Rectal smooth muscle tissue (tissue), 1 donor: Measurements from ENCODE around the gene ANKRD11.

Experiments used
- H3K27ac ChIP-seq: one replicate; pipeline ENCODE4 v1.7.0; 2013; ENCODE audit warnings: low read depth, low read length, inconsistent platforms
- H3K27me3 ChIP-seq: one replicate; pipeline ENCODE4 v1.7.0; 2013; ENCODE audit warnings: low read length; ENCODE audit not compliant: control insufficient read depth, insufficient read depth
- H3K36me3 ChIP-seq: one replicate; pipeline ENCODE4 v1.7.0; 2013; ENCODE audit warnings: low read length; ENCODE audit not compliant: control insufficient read depth, insufficient read depth
- H3K4me1 ChIP-seq: one replicate; pipeline ENCODE4 v1.7.0; 2013; ENCODE audit warnings: low read length; ENCODE audit not compliant: control insufficient read depth, insufficient read depth
- H3K4me3 ChIP-seq: one replicate; pipeline ENCODE4 v1.7.0; 2013; ENCODE audit warnings: low read length
- H3K9ac ChIP-seq: one replicate; pipeline ENCODE4 v1.7.0; 2013; ENCODE audit warnings: low read length

The ANKRD11 gene

DNA sequence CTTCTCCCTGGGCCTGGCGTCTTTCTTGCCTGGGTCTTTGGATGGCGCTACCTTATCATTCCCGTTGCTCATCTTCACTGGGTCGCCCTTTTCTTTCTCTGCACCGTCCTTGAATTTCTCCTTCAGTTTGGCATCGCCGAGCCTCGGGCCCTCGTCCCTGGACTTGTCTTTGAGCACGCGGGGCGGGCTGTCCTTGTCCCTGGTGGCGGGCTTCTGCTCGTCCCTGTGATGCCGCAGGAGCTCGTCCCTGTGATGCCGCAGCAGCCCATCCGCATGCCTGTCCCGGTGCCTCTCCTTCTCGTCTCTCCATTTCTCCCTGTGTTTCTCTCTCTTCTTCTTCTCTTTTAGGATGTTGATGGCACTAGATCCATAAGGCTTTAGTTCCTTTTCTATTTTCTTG lies 208.5 kb downstream of the ANKRD11 start:
- Histone ChIP-seq H3K36me3 (peaks cover 33% of the 10 kb centered on the region), H3K9ac (no peak overlapping the region), H3K4me3 (no peak overlapping the region), H3K4me1 (no peaks in the 10 kb centered on the region), H3K27me3 (no peaks in the 10 kb centered on the region), H3K27ac (no peak overlapping the region)

DNA sequence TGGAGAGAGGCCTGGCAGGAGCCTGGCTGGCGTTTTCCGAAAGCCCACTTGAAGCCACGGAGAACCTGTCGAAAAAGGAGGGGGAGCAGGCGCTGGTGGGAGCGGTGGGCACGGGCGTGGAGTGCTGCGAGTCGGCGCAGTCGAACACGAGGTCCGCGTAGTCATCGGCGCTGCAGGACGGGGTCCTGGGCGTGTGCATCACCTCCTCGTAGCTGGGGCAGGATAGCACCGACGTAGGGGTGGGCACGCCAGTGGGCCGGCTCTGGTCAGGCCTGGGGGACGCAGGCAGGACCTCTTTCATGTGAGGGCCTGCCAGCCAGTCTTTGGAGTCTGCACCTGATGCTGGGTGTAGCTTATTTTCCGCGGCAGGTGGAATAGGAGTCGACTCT lies 209.2 kb downstream of the ANKRD11 start:
- Histone ChIP-seq H3K4me1 (no peaks in the 10 kb centered on the region), H3K36me3 (peaks cover 30% of the 10 kb centered on the region), H3K27me3 (no peaks in the 10 kb centered on the region), H3K27ac (no peak overlapping the region), H3K4me3 (no peak overlapping the region), H3K9ac (no peak overlapping the region)

DNA sequence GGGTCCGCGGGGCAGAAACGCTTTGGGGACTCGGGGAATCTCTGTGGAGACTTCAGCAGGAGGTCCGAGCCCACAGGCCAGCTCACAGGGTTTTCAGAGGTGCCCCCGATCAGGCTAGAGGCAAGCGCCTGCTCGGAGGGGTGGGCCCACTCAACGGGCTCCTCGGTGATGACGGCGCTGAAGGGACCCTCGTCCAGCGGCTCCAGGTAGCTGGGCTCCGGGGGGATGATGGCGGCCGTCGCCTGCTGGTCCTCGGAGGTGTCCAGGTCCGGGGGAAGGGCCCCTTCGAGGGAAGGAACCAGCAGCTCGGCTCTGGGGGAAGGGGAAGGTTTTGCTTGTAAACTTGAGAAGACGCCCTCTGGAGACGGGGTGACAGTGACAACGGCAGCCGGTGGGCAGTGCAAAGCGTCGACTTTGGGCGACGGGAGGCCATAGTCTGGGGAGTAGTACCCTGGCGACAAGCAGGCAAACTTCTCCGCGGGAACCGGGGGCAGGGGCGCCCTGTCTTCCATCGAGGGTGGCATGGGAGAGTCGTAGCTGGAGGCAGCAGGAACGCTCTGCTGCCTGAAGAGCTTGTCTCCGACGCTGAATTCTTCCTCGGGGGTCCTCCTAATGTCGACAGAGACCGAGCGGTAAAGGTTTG lies 209.7 kb downstream of the ANKRD11 start:
- no peak overlapping the region for H3K4me3 ChIP-seq
- H3K4me1 ChIP-seq: no peaks in the 10 kb centered on the region
- H3K9ac ChIP-seq: no peak overlapping the region
- H3K27me3 ChIP-seq: no peaks in the 10 kb centered on the region
- H3K27ac ChIP-seq: no peak overlapping the region
- H3K36me3 ChIP-seq: peaks cover 30% of the 10 kb centered on the region

DNA sequence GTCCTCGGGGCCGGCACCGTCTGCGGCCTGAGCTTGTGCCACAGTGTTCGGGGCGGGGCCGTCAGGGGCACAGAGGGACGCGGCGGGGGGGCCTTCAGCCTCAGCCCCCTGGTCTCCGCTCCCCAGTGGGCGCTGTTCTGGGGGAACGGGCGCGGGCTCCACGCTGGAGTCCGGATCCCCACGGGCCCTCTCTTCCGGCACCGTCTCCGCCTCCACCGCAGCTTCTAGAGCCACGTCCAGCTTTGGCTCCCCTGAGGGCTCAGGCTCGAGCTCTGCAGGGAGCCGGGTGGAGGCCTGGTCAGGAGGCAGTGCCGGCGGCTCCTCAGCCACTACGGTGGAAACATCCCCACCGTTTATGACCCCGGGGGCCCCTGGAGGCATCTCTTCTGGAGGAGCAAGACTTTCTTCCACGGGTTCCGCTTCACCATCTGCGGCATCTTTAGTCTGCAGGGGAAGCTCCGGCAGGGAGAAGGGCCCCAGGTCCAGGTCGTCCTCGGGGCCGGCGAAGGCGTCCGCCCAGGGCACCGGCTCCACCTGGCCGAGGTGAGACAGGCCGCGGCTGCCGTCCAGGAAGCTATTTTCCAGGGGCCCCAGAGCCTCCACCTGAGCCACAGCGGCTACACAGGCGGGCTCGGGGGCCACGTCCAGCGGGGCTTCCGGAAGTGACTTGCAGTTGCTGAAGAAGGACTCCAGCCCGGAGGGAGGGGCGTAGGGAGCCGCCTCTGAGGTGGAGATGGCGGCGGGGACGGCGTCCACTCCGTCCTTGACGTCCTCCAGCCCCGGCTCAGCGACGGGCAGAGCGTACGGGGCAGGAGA lies 210.5 kb downstream of the ANKRD11 start:
- peaks cover 29% of the 10 kb centered on the region for H3K36me3 ChIP-seq
- H3K4me1 ChIP-seq: no peaks in the 10 kb centered on the region
- no peak overlapping the region for H3K4me3 ChIP-seq

DNA sequence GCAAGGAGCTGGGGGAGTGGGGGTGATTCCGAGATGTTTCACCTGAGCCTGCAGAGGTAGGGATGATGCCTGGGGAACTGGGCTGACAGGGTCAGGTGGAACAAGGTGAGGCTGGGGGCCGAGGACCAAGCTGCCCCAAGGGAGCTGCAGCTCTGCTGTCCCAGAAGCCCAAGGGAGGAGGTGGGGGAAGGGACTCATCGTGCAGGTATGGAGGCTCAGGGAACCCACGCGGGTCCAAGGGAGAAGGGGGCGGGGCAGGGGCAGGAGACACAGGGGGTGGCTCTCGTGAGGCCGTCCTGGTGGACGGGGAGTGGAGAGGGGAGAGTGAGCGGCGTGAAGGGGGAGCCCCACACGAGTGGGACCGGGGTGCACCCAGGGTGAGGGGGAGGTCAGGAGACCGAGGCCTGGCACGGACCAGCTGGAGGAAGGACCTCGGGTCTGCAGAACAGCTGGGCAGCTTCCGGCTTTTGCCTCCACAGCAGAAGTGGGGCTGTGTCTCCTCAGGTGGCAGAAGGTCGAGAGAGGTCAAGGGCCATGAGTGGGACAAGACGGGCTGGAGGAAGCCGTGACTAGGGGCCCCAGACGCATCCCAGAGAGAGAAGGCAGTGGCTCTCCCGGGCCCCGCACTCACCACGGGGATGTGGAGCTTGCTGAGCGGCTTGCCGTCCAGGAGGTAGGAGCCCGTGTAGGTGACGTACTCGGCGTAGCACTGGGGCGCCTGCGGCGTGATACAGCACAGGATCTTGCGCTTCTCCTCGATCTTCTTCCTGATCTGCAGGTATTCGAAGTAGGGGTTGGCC lies 211.7 kb downstream of the ANKRD11 start:
- Histone ChIP-seq H3K9ac (no peak overlapping the region), H3K4me1 (no peaks in the 10 kb centered on the region), H3K4me3 (no peak overlapping the region), H3K36me3 (peaks cover 31% of the 10 kb centered on the region), H3K27me3 (no peaks in the 10 kb centered on the region), H3K27ac (no peak overlapping the region)

More for the DNA sequence above, 210.5 kb downstream of the ANKRD11 start:
- H3K9ac ChIP-seq: no peak overlapping the region
- no peaks in the 10 kb centered on the region for H3K27me3 ChIP-seq
- no peak overlapping the region for H3K27ac ChIP-seq

DNA sequence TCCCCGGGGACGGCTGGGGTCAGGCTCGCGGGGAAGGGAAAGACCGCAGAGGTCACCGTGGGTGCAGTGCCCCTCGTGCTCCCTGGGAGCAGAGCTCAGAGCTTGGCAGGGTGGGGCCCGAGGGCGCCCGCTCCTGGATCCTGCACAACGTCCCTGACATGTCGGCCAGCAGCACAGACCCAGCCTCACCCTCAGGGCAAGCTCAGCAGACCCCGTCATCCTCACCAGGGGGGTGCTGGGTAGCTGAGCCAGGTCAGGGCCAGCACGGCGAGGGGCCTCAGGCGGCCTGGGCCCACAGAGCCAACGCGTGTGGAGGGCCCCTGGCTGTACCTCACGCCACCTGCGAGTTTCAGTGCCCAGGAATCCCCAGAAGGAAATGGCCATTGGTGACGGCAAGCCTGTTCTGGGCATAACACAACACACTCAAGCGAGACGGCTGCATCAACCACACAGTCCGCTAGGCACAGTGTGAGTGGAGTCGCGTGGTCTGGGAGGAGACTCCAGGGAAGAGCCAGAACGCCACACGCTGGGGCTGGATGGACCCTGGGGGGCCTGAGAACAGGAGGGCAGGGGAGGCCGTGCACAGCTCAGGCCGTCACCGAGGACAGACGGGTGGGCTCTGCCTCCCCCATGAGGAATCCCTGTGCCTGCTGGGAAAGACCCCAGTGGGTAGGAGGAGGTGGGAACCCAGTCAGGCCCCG lies 212.6 kb downstream of the ANKRD11 start:
- Histone ChIP-seq H3K4me3 (no peak overlapping the region), H3K9ac (no peak overlapping the region), H3K4me1 (no peaks in the 10 kb centered on the region), H3K27me3 (no peaks in the 10 kb centered on the region), H3K27ac (no peak overlapping the region), H3K36me3 (peaks cover 33% of the 10 kb centered on the region)

DNA sequence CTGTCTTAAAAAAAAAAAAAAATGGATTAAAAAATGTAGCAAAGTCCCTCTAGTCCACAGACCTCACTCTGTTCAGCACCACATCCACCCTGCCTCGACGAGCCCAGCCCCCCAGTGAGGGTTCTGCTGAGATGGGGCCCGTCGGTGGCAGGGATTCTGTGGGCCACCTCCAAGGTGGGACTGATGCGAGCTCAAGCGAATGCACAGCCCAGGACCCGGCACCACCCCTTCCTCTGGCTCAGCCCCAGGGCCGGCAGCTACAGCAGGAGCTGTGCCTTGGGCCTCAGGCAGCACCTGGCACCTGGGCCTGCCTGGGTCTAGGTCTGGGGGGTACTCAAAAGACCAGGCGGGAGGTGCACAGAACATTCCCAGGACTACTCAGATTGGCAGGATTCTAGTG lies 213.3 kb downstream of the ANKRD11 start:
- H3K4me3 ChIP-seq: no peak overlapping the region
- peaks cover 30% of the 10 kb centered on the region for H3K36me3 ChIP-seq
- H3K27ac ChIP-seq: no peak overlapping the region
- no peaks in the 10 kb centered on the region for H3K27me3 ChIP-seq
- no peak overlapping the region for H3K9ac ChIP-seq
- H3K4me1 ChIP-seq: no peaks in the 10 kb centered on the region

DNA sequence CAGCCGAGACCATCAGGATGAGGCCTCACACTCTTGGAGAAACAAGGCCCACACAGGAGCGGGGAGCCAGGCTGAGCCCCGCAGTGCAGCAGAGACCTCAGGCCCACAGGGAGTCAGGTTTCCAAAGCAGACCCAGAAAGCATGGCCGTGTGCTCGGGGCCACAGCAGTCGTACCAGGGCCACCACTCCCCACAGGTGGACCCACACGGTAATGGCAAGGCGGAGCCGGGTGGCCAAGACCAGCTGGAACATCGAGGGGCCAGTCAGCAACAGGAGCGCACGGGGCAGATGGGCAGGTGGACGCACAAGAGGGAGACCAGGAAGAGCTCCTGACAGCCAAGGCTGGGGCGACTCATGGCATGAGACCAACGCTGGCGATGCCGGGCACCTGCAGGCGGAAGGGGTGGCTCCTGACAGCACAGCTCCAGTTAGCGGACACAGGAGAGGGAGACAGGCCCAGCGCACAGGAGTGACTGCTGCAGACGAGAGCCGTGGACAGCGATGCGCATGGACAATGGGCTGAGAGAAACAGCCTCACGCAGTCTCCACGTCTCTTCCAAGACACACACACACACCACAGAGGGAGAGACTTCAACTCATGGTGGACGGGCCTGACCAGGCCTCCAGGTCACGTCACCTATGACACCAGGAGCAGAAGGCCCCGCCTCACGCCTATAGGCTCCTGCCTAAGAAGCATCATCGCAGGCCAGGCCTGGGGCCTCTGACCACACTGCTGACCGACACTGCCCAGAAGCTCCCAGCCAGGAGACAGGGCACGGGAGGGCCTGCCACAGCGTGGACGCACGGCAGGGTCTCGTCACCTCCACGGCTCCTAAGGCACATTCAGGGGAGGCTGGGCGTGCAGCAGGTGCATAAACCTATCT lies 214.3 kb downstream of the ANKRD11 start:
- no peak overlapping the region for H3K9ac ChIP-seq
- H3K4me1 ChIP-seq: no peaks in the 10 kb centered on the region
- no peak overlapping the region for H3K27ac ChIP-seq
- H3K4me3 ChIP-seq: no peak overlapping the region
- H3K27me3 ChIP-seq: no peaks in the 10 kb centered on the region
- peaks cover 27% of the 10 kb centered on the region for H3K36me3 ChIP-seq

DNA sequence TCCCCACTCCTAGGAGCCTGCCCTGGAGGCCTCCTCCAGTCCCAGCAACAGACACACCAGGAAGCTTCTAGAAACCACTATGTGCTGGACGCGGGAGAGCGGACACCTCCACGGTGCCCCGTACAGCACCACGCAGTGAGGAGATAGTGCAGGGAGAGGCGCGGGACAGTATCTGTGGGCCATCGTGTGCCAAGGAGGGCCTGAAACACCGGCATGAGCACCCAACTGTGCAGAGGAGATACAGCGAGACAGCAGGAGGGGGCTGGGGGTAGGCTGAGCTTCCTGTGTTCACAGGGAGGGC lies 215.1 kb downstream of the ANKRD11 start:
- no peak overlapping the region for H3K27ac ChIP-seq
- no peak overlapping the region for H3K9ac ChIP-seq
- H3K36me3 ChIP-seq: peaks cover 31% of the 10 kb centered on the region

DNA sequence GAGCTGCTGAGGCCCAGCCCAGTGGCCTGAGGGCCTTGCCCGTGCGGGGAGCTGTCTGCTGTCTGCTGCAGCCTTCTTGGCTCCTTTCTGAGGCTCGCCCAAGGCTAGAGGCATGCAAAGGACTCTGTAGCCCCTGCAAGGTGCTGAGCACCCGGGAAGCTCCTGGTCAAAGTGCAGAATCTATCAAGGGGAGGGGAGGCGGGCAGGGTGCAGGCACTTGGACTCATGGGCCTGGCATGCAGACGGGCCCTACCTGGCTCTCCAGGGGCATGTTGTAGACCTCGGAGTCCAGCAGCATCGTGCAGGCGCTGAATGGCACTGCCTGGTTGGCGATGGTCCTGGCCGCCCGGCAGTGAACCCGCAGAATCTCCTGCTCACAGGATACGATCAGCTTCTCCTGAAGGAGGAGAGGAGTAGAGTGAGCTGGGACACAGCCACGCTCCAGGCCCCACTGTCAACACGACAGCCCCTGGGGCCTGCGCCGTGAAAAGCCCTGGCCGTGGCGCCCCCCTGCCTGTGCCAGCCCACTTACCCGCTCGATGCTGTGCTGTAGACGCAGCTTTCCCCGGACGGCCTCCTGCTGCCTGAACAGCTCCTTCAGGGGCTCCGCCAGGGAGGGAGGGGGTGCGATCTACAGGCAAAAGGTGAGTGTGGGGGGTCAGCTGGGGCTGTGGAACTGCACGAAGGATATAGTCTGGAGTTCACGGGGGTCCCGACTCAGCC lies 215.6 kb downstream of the ANKRD11 start:
- H3K36me3 ChIP-seq: peaks cover 36% of the 10 kb centered on the region

More for the DNA sequence above, 215.1 kb downstream of the ANKRD11 start:
- Histone ChIP-seq H3K4me1 (no peaks in the 10 kb centered on the region), H3K4me3 (no peak overlapping the region), H3K27me3 (no peaks in the 10 kb centered on the region)

More for the DNA sequence above, 215.6 kb downstream of the ANKRD11 start:
- Histone ChIP-seq H3K27ac (no peak overlapping the region), H3K4me1 (no peaks in the 10 kb centered on the region), H3K9ac (no peak overlapping the region), H3K27me3 (no peaks in the 10 kb centered on the region), H3K4me3 (no peak overlapping the region)
